ENCODE results near the gene ZNF343. TPM values are rescaled to one million over a fixed set of nuclear protein-coding genes. Genes with fewer than 3 reads are reported as not detected.

The ZNF343 gene
- total RNA-seq (2014; rRNA removed; shearing (Covaris generic)) (1.6 and 6.4 TPM in 2 replicates), polyA plus RNA-seq (2016; fragmentation: Nextera tagmentation; extraction: Ambion mirVana) (1.1 and 2.4 TPM in 2 replicates)
- long read RNA-seq = 0 reads

DNA sequence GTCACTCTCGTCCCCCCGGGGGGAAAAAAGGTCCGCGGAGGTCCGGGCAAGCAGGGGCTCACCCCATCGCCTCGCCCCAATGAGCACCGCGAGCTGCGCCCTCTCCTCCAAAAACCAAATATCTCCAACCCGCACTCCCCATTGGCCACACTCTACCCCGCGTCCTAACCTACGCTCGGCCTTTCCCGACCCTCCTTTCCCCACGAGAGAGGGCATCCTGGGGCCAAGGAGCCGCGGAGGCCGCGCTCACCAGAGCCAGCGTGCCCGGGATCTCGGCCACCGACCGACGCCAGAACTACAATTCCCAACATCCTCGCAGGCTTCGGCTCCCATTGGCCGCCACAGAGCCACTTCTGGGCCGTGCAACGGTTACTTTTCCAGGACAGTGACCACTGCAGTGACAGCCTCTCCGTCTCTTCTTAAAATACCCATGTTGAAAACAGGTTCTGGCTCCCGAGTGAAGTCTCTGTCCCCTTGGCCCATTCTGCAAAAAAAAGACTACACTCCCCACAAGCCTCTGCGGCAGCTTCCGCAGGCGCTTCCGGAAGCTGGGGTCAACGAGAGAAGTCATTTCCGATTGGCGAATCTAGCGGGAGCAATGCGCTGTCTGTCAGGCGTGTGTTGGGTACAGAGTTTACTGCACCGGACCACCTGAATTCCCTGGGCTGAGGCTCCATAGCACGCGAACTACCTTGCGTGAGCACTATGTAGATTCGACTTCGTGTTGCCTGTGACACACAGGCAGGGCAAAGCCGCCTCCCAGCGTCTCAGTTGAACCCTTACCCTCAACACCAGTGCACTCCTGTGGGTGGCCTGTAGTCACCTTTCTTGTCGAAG, at the start of gene ZNF343:
Gene ZNF343 (minus strand): TSS at position 285 of the 837 bp plus-strand sequence. CDS start 15,020 bp downstream, outside the sequence.
- no peaks in the 10 kb centered on the region for H3K9me3 Mint-ChIP-seq
- Histone ChIP-seq H3K9me2 (ENCODE audit: insufficient read depth) (no peaks in the 10 kb centered on the region), H3F3A (replicated peaks; ENCODE audit: low read depth) (no peaks in the 10 kb centered on the region), H3K27me3 (ENCODE audit: insufficient read depth) (peaks cover 87% of the 10 kb centered on the region), H3K36me3 (ENCODE audit: insufficient read depth) (no peaks in the 10 kb centered on the region), H3K79me2 (replicated peaks; ENCODE audit: insufficient read depth) (no peaks in the 10 kb centered on the region), H3K27ac (ENCODE audit: low read depth) (no peak within 1 kb of the TSS), H3K4me2 (peak within 1 kb of the TSS; percentile 79), H3K4me3 (peak within 1 kb of the TSS; percentile 58), H2AFZ (peak within 1 kb of the TSS; percentile 76), H3K4me1 (ENCODE audit: insufficient read depth) (peaks cover 5% of the 10 kb centered on the region; the same call in 1 of the 2 replicates), H4K20me1 (replicated peaks; ENCODE audit: insufficient read depth) (peaks cover 18% of the 10 kb centered on the region)
- H3K4me3 Mint-ChIP-seq = peak within 1 kb of the TSS; percentile 96
- ATAC-seq (peak; percentile 94), DNase-seq (ENCODE audit: low spot score) (peak; percentile 88)
- peak; percentile 67 for TF ChIP-seq POLR2AphosphoS5 (IDR thresholded peaks at IDR 0.05; ENCODE audit: low read depth)
- TF ChIP-seq EZH2 (IDR thresholded peaks at IDR 0.05; ENCODE audit: low read depth, unreplicated experiment) = peak; percentile 15
- TF ChIP-seq, protein P1, sequence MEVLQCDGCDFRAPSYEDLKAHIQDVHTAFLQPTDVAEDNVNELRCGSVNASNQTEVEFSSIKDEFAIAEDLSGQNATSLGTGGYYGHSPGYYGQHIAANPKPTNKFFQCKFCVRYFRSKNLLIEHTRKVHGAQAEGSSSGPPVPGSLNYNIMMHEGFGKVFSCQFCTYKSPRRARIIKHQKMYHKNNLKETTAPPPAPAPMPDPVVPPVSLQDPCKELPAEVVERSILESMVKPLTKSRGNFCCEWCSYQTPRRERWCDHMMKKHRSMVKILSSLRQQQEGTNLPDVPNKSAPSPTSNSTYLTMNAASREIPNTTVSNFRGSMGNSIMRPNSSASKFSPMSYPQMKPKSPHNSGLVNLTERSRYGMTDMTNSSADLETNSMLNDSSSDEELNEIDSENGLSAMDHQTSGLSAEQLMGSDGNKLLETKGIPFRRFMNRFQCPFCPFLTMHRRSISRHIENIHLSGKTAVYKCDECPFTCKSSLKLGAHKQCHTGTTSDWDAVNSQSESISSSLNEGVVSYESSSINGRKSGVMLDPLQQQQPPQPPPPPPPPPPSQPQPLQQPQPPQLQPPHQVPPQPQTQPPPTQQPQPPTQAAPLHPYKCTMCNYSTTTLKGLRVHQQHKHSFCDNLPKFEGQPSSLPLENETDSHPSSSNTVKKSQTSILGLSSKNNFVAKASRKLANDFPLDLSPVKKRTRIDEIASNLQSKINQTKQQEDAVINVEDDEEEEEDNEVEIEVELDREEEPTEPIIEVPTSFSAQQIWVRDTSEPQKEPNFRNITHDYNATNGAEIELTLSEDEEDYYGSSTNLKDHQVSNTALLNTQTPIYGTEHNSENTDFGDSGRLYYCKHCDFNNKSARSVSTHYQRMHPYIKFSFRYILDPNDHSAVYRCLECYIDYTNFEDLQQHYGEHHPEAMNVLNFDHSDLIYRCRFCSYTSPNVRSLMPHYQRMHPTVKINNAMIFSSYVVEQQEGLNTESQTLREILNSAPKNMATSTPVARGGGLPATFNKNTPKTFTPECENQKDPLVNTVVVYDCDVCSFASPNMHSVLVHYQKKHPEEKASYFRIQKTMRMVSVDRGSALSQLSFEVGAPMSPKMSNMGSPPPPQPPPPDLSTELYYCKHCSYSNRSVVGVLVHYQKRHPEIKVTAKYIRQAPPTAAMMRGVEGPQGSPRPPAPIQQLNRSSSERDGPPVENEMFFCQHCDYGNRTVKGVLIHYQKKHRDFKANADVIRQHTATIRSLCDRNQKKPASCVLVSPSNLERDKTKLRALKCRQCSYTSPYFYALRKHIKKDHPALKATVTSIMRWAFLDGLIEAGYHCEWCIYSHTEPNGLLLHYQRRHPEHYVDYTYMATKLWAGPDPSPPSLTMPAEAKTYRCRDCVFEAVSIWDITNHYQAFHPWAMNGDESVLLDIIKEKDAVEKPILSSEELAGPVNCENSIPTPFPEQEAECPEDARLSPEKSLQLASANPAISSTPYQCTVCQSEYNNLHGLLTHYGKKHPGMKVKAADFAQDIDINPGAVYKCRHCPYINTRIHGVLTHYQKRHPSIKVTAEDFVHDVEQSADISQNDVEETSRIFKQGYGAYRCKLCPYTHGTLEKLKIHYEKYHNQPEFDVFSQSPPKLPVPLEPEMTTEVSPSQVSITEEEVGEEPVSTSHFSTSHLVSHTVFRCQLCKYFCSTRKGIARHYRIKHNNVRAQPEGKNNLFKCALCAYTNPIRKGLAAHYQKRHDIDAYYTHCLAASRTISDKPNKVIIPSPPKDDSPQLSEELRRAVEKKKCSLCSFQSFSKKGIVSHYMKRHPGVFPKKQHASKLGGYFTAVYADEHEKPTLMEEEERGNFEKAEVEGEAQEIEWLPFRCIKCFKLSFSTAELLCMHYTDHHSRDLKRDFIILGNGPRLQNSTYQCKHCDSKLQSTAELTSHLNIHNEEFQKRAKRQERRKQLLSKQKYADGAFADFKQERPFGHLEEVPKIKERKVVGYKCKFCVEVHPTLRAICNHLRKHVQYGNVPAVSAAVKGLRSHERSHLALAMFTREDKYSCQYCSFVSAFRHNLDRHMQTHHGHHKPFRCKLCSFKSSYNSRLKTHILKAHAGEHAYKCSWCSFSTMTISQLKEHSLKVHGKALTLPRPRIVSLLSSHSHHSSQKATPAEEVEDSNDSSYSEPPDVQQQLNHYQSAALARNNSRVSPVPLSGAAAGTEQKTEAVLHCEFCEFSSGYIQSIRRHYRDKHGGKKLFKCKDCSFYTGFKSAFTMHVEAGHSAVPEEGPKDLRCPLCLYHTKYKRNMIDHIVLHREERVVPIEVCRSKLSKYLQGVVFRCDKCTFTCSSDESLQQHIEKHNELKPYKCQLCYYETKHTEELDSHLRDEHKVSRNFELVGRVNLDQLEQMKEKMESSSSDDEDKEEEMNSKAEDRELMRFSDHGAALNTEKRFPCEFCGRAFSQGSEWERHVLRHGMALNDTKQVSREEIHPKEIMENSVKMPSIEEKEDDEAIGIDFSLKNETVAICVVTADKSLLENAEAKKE (CRISPR knock-in tag; IDR thresholded peaks at IDR 0.05) = no peak
- TF ChIP-seq ZNF114 (CRISPR knock-in tag; IDR thresholded peaks at IDR 0.05) = no peak
- TF ChIP-seq, protein P2, sequence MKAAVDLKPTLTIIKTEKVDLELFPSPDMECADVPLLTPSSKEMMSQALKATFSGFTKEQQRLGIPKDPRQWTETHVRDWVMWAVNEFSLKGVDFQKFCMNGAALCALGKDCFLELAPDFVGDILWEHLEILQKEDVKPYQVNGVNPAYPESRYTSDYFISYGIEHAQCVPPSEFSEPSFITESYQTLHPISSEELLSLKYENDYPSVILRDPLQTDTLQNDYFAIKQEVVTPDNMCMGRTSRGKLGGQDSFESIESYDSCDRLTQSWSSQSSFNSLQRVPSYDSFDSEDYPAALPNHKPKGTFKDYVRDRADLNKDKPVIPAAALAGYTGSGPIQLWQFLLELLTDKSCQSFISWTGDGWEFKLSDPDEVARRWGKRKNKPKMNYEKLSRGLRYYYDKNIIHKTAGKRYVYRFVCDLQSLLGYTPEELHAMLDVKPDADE (IDR thresholded peaks at IDR 0.05) = peak; percentile 95
- TF ChIP-seq, protein P3, sequence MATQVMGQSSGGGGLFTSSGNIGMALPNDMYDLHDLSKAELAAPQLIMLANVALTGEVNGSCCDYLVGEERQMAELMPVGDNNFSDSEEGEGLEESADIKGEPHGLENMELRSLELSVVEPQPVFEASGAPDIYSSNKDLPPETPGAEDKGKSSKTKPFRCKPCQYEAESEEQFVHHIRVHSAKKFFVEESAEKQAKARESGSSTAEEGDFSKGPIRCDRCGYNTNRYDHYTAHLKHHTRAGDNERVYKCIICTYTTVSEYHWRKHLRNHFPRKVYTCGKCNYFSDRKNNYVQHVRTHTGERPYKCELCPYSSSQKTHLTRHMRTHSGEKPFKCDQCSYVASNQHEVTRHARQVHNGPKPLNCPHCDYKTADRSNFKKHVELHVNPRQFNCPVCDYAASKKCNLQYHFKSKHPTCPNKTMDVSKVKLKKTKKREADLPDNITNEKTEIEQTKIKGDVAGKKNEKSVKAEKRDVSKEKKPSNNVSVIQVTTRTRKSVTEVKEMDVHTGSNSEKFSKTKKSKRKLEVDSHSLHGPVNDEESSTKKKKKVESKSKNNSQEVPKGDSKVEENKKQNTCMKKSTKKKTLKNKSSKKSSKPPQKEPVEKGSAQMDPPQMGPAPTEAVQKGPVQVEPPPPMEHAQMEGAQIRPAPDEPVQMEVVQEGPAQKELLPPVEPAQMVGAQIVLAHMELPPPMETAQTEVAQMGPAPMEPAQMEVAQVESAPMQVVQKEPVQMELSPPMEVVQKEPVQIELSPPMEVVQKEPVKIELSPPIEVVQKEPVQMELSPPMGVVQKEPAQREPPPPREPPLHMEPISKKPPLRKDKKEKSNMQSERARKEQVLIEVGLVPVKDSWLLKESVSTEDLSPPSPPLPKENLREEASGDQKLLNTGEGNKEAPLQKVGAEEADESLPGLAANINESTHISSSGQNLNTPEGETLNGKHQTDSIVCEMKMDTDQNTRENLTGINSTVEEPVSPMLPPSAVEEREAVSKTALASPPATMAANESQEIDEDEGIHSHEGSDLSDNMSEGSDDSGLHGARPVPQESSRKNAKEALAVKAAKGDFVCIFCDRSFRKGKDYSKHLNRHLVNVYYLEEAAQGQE (IDR thresholded peaks at IDR 0.05; ENCODE audit: unreplicated experiment) = peak; percentile 2
- TF ChIP-seq EZH2phosphoT487 (IDR thresholded peaks at IDR 0.05; ENCODE audit: unreplicated experiment) = no peak
- TF ChIP-seq ZNF331 (CRISPR knock-in tag; IDR thresholded peaks at IDR 0.05; ENCODE audit: low read depth) = no peak
- TF ChIP-seq NANOG (IDR thresholded peaks at IDR 0.05; ENCODE audit: borderline replicate concordance) = no peak
- no peak for TF ChIP-seq STAT1 (IDR thresholded peaks at IDR 0.05; ENCODE audit: unreplicated experiment)
- TF ChIP-seq, protein P4, sequence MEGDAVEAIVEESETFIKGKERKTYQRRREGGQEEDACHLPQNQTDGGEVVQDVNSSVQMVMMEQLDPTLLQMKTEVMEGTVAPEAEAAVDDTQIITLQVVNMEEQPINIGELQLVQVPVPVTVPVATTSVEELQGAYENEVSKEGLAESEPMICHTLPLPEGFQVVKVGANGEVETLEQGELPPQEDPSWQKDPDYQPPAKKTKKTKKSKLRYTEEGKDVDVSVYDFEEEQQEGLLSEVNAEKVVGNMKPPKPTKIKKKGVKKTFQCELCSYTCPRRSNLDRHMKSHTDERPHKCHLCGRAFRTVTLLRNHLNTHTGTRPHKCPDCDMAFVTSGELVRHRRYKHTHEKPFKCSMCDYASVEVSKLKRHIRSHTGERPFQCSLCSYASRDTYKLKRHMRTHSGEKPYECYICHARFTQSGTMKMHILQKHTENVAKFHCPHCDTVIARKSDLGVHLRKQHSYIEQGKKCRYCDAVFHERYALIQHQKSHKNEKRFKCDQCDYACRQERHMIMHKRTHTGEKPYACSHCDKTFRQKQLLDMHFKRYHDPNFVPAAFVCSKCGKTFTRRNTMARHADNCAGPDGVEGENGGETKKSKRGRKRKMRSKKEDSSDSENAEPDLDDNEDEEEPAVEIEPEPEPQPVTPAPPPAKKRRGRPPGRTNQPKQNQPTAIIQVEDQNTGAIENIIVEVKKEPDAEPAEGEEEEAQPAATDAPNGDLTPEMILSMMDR (conservative IDR thresholded peaks at IDR 0.05; ENCODE audit: low read depth in 2 of 2) = no peak
- no peak for TF ChIP-seq JUNB (IDR thresholded peaks at IDR 0.05; ENCODE audit: unreplicated experiment)
- peak; percentile 41; the same call in 1 of the 2 replicates for TF ChIP-seq CREB1 (CRISPR knock-in tag; IDR thresholded peaks at IDR 0.05; ENCODE audit: low read depth)
- no peaks in the 10 kb centered on the region for H3K36me3 Mint-ChIP-seq (ENCODE audit: low read depth)
- H3K4me1 Mint-ChIP-seq = peaks cover 13% of the 10 kb centered on the region; the same call in 2 of the 3 replicates
- H3K27ac Mint-ChIP-seq = peak within 1 kb of the TSS; percentile 96
- peaks cover 74% of the 10 kb centered on the region for H3K27me3 Mint-ChIP-seq (ENCODE audit: insufficient read depth, low read depth, poor library complexity)
